ENCODE measurements around the gene TFR2.

- TF ChIP-seq CTCF (IDR thresholded peaks at IDR 0.05) (no peak), POLR2A (IDR thresholded peaks at IDR 0.05) (no peak)
These were observed 60.7 kb downstream of the TFR2 start for GRCh38 chr7:100580466-100581283.
